Fibroblast of gingiva (primary cell): ENCODE measurements around the gene EVA1C.
"Not testable (repeated sequence)": the region's sequence is repeated elsewhere in the genome, so short reads cannot be mapped to it uniquely, and the experiment has no call there.

Experiments used
- DNase-seq: peaks from one replicate; pipeline ENCODE4 v3.0.0-alpha.2; 2011; ENCODE audit warnings: low read depth

The EVA1C gene

GRCh38 chr21:32462564-32462963, 50.1 kb downstream of the EVA1C start:
- not testable (repeated sequence) for DNase-seq

GRCh38 chr21:32463367-32463766, 50.9 kb downstream of the EVA1C start:
- DNase-seq = peak; percentile 88

- DNase-seq = peak; percentile 82
These were observed 51.4 kb downstream of the EVA1C start for GRCh38 chr21:32463889-32464300.

GRCh38 chr21:32467291-32467690, 54.8 kb downstream of the EVA1C start:
- no peak for DNase-seq

GRCh38 chr21:32468681-32469111, 56.2 kb downstream of the EVA1C start:
- DNase-seq = no peak

DNA sequence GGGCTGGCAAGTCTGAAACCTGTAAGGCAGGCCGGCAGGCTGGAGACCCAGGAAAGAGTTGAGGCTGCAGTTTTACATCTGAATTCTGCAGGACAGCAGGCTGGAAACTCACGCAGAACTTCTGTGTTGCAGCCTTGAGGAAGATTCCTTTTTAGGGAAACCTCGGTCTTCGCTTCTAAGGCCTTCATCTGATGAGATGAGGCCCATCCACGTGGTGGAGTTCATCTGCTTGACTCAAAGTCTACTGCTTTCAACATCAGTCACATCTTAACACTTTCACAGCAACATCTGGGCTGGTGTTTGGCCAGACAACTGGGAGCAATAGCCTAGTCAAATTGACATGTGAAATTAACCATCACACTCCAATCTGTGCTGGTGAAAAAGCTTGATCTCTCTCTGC, 57.1 kb downstream of the EVA1C start:
- no peak for DNase-seq

- no peak for DNase-seq
These were observed 57.7 kb downstream of the EVA1C start for GRCh38 chr21:32470206-32470605.

DNA sequence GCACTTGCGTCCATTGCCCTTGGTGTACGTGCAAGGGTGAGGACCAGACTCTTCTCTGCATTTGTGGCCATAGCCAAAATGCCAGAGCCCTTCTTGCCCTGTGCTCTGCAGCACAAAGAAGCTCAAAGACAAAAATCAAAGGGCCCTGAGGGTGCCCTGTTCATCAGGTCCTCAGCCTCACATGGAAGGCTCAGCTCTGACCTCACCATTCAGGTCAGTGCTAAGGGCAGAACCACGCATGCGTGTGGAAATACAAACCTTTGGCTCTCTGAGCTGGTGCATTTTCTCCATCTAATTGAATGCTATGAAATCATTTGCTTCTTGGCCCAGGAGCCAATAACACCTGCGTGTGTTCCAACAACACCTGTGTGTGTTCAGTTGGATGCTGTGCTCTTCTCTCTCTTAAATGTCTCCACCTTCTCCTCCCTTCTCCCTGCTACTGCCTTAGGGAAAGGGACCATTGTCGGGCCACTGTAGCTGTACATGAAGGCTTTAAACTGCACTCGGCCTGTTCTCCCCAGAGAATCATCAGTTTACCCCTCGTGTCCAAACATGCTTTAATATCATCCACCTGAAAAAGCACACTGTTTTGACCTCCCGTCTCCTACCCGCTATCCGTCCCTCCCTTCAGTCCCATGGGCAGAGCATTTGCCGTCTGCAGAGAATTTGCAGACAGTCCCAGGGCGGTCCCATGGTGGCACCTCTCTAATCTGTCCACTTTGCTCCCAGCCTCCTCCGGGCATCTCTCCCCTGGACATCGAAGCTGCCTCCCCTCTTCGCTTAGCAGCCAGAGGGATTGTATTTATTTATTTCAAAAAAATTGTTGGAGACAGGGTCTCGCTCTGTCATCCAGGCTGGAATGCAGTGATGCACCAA, 60.6 kb downstream of the EVA1C start:
- no peak for DNase-seq

- DNase-seq = no peak
These were observed 61.9 kb downstream of the EVA1C start for GRCh38 chr21:32474179-32475059.

- peak; percentile 72 for DNase-seq
These were observed 62.8 kb downstream of the EVA1C start for GRCh38 chr21:32475162-32475812.

DNA sequence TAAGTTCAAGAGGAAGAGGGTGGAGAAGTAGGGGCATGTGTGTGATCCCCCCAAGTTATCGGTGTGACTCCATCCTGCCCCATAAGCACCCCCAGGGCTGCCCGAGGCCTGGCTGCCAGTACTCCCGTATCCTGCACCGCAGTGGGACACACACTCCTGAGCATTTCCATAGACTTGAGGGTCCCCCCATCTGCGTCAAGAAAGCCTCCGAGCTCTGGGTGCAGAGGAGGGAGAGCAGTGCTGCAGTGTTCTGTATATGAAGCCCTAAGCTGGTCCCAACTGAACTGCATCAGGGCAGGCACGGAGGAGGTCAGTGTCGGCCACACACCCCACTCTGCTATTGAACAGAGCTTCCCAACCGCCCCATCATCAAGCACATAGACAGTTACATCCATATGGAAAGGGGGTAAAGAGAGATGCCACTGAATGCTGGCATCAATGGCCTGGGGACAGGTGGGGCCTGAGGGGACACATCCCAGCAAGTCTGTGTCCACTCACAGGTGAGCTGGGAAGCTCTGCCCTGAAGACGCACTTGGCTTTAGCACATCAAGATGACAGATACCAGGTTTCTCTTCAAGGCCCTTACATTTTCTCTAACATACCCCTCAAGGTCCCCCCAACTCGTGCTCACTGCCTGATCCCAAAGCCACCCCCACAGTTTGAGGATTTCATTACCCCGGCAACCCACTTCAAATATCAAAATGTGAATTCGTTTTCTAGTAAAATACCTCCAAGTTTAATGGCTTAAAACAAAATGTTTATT, 64.3 kb downstream of the EVA1C start:
- no peak for DNase-seq

DNA sequence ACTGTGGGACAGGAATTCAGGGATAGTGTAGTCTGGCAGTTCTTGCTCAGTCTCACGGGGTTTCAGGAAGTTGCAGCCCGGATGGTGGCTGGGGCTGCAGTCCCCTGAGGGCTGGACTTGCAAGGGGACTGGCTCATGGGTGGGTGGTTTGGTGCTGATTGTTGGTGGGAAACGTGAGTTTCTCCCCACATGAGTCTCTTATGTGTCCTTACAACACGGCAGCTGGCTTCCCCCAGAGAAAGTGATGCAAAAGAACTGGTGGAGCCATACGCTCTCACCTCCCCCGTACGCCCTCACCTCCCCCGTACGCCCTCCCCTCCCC, 64.9 kb downstream of the EVA1C start:
- no peak for DNase-seq

DNA sequence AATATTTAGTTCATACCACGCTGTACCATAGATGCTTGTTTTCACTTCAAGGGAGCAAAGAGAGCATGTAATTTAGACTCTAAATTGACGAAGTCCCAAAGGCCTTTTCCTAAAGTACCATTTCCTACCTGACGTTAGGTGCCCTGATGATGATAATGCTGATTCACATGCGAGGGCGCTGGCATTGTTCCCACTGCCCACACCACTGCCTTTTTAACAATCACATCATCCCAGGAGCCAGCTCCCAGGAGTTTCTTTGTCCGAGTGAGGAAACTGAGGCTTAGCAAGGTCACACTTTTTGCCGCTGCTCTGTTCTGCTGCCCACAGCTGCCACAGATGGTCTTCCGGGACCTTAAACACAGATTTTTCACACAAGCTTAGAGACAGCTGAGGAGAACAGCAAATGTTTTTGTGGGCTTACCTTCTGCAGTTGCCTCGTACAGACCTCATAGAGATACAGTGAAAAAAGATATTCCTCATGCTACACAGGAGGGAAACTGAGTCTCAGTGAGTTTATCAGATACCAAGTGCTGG, 69.4 kb downstream of the EVA1C start:
- no peak for DNase-seq

GRCh38 chr21:32482565-32483292, 70.2 kb downstream of the EVA1C start:
- no peak for DNase-seq

DNA sequence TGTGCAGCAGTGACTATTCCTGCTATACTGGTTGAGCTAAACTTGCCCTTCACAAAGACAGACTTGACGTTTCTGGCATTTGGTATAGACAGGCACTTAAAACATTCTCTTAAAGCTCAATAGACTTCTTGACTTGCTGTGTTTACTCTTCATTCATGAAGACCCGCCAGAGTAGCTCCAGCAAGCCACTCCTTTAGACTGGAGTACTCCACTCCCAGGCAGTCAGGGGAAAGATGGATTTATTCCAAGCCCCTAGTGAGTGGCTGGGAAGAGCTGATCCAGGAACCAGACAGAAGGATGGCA, 70.7 kb downstream of the EVA1C start:
- DNase-seq = no peak

- no peak for DNase-seq
These were observed 72.3 kb downstream of the EVA1C start for GRCh38 chr21:32484706-32485380.

DNA sequence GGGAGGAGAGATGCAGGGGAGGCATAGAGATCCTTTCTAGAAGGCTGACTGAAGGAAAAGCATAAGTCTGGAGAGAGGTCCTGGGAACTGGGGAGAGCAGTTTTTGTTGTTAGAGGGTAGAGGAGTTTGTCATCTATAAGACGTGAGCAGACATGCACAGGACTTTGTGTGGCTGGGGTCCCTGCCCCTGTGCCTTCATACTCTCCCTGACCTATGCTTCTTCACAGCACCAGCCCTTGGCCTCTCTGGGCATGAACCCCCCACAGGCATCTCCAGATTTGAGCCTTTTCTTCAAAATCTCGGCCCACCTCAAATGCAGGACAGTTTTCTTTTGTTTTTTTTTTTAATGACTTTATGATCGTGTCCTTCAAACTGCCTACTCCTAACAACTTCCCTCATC, 79.9 kb downstream of the EVA1C start:
- DNase-seq = no peak

DNA sequence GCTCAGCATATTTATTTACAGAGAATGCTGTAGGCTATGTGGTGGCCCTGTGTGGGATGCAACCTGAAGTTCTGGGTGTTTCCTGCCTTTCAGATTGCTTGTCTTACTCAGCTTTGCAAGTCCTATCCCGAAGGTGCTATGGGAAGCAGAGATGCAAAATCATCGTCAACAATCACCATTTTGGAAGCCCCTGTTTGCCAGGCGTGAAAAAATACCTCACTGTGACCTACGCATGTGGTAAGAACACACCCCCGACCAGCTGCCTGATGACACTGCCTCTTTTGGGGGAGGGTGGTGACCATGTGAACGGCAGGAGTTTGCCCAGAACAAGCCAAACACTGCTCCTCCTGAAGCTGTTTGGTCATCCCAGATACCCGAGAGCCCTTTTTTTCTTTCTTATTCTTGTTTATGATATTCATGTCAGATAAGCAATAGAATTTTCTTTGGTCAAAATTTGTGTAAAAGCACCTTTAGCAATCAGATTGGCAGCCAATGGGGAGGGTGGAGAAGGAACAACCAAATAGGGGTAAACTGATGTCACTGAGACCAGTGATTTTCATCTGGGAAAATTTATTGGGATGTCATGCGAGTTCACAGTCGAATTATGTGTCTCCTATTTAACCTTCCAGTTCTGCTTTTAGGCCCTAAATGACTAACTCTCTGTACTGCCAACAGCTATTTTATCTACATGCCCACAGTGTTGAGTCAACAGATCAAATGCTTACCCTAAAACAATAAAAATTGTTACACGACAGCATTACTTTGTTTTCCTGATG, 82.6 kb downstream of the EVA1C start:
- peak; percentile 42 for DNase-seq

DNA sequence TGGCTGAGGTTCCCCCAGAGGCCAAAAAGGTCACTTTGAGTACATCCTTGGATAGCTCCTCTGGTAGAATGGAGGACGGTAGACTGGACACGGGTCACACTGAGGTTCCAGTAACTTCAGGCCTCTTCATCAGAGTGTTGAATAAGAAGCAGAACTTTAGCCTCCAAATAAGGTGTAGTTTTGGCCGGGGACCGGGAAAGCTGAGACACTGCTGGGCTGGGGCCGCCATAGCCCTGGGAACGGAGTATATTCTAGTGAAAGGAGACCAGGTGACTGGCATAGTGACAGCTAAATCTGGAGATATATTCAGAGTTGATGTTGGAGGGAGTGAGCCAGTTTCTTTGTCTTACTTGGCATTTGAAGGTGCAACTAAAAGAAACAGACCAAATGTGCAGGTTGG, 84.1 kb downstream of the EVA1C start:
- no peak for DNase-seq
